Measurements from ENCODE around the gene CNNM2.

CNNM2 gene

DNA sequence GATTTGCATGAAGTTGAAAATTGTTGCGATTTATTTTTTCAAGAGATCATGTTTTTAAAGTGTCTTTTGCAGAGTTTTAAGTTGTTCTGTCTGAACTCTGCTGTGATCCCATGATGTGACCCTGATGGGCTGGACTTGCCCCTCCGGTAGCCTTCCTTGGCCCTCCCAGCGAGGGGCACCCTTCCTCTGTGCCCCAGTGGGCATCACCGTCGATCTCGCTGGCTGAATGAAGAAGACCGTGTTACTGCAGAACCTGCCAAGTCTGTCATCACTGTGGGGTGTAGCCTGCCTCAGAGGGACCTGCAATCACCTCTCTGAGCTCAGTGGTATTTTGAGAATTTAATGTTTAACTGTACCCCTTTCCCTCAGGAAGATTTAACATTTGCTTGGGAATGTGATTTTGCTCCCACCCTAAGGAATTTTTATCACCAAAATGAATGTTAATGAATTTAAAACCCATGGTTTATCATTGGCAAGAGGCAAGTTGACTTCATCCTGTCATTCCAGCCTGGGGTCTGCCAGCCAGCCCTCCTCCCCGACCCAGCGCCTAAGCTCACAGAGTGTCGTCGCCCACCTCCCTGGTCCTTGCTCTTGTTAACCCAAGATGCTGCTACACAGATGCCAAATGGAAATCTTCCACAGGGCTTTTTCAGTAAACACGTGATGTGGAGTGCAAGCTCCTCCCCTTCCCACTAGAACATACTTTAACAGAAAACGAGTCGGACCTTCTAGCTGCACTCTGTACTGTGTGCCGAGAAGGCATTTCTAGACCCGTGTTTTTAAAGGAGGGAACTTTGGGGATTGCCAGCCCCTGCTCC, 159.6 kb downstream of the CNNM2 start:
- no peak for DNase-seq

DNA sequence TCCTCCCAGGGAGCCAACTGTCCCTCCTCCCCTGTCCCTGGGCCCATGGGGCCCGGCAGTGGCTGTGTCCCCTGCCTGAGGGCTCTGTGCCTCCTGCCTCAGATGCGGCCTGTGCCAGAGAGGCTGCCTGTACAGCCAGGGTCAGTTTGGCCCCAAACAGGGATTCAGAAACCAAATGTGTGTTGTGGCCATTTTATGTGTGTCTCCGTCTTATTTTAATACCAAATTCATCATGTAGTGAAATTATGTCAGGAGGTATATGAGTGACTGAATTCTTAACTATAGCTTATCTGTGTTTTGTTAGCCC, 160.2 kb downstream of the CNNM2 start:
- DNase-seq: no peak

DNA sequence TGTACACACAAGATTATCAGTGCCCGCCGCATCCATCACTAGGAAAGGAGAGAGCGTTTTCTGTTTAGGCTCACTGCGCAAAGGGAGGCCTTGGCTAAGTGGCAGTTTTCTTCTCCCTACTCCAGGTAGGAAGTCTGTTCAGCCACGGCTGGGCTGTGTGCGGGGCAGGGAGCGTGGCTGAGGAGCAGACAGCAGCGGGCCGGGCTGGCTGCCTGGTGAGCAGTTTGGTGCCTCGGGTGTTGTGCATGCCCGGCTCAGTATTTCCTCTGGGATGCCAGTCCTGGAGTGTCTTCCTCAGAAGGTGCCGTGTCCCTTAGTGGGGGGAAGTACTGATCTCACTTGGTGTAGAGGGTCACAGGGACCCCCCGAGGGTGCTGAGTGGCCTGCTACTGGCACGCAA, 160.6 kb downstream of the CNNM2 start:
- no peak for DNase-seq

DNA sequence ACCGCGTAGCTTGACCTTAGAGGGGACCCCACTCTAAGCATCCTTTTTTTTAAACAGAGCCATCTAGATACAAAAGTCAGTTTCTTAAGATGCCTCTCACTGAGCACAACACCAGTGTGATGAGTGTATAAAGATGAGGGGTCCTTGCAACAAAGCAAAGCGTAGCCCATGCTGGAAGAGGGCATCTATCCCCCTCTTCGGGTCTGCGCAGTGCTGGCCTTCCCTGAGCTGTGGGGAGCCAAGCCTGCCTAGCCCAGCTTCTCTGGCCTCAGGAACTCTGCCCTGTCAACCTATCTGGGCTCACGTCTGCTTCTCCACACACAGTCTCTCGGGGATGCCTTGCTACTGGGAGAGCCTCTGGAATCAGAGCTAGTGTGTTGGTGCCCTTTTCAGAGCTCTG, 161.0 kb downstream of the CNNM2 start:
- no peak for DNase-seq

DNA sequence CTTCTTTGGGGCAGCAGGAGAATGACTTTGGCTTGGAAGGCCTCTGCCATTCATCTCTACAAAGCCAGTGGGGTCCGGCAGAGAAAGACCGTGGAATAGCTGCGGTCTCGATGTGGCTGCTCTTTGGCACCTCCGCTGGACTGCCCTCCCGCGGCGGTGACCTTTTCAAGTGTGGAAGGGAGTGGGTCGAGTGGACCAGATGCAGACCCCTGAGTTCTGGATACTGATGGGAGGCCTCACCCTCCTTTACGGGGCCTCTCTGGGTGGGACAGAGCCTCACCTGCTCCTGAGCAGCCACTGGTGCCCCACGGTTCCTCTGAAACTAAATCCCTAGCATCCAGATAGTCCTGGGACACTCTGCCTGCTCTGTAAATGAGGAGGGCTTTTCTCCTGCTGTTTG, 161.9 kb downstream of the CNNM2 start:
- no peak for DNase-seq

DNA sequence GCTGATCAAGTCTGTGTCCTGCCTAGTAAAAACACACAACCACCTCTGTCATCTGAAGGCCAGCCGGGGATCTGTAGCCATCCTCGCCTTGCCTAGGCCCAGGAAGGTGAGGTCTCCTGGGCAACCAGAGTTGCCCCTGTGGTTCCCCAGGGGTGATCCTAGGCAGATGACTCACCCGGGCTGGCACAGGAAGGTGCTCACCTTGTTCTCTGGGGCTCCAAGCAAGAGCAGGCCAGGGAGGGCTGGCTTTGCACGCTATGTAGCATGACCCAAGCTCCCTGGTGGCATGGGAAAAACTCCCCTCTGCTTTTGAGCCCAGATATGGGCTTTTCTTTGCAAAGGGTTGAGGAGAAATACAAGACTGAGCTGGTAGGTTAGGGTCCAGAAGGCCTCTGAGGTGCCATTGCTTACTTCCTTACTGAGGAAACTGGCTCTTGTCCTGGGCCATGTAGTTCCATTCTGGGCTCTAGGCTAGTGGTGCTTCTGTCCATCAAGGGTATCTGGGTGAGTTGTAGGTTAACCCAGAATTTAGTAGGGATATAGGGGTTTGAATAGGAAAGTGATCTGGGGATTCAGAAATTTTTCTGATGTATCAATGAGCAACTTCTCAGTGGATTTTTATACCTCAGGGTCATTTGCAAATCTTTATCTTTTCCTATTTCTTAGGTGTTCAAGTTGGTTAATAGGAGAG, 162.9 kb downstream of the CNNM2 start:
- DNase-seq: no peak

DNA sequence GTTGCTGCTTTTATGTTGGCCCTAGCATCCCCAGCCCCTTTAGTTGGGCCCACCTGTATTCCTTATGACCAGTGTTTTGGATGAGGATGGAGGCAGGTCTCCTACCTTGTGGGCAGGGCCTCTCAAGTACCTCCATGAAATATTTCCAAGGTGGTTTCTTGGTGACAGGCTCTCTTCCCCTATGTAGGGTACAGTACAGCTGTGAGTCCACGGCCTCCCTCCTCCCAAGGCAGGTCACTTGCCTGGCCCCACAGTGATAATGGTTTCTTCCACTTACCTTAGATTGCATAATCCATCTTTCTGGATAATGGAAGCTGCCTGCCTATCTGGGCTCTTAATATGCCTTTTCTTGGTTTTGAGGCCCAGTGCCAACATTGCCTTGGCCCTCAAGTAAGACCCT, 164.6 kb downstream of the CNNM2 start:
- no peak for DNase-seq

DNA sequence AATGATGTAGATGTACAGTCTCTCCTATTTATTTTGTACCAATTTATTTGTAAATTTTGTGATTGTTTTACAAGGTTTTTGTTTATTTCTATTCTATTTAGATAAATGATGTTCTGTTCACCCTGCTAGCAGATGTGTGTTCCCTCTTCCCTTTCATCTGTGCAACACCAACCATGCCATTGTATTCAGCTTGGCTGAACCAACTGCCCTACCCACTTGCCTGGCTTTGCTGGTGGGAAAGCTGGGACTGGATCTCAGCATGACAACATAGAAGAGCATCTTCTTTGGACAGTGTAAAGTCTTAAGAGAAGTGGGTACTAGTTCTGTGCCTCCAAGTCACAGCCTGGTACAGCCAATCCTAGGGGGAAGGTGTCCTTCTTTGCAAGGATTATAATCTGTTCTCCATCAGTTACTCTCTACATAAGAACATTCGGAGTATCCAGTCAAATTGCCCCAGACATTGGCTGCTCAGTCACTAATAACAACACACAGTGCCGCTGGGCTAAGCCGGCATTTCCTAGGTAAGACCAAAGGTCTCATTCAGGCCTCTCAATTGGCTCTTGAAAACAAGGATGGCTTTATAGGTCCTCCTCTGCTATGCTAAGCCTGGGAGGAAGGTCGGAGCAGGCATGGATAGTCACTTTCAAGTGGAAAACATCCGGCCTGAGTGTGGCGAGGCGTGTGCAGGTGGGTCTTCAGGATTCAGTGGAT, 165.3 kb downstream of the CNNM2 start:
- no peak for DNase-seq

DNA sequence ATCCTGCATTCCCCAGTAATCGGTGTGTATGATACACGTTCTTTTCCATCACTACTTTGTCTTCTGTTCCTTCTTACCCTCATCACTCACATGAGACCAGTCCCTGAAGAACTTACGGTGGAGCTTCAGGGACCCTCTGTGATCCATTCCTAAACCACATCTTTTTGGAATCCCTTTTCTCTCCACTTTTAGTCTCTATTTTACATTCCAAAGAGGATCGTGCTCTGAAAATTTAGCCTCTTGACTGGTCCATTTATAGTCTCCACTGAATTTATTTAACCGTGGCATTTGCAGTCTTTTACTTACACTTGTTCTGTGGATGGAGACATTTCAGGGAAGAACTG, 165.9 kb downstream of the CNNM2 start:
- no peak for DNase-seq

DNA sequence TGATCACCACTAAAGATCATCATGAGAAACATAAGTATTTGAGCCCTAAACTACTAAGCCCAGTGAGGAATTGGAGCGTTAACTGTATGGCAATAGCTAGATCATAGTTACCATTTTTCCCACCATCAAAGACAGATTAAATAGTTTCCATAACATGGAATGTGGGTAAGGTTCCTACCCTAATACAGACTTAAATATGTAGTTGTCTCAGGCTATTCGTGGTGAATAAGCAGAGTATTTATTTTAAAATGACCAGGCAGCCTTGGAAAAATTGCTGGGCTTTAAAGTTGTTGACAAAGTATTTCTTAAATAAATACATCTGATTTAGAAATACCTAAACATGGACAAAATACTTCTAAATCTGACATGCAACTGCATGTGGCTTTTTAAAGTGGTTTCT, 168.2 kb downstream of the CNNM2 start:
- DNase-seq: no peak

DNA sequence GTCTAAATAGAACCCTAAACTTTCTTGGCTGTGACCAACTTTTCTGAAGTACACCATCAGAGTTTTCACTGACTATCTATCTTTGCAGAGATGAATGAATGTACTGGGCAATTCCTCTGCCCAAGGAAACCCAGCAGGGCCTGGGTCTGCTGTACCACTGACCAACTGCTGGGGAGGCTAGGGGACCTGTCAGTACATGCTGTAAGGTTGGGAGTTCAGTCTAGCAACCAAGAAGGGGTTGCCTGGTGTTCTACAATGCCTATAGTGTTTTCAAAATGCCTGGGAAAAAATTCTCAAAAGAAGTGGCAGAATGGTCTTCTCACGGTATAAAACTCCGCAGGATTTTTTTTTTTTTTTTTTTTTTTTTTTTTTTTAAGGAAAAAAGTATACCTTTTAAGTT, 168.7 kb downstream of the CNNM2 start:
- DNase-seq: no peak

DNA sequence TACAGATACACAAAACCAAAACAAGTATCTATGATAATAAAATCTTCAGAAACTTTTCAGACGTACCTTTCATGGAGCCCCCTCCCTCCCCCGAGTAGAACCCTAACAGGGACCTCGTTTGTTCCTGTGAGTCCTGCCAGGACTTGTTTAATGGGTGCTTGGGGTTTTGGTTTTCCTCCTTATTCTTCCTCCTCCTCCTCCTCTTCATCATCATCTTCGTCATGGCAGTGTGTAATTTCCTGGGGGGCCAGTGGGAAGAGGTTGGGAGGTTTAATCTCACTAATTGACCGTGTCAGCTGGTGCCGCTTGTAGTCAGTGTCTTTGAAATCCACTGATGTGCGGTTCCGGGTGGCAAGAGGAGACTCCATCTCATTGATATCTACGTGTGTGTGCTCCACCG, 171.4 kb downstream of the CNNM2 start:
- no peak for DNase-seq

DNA sequence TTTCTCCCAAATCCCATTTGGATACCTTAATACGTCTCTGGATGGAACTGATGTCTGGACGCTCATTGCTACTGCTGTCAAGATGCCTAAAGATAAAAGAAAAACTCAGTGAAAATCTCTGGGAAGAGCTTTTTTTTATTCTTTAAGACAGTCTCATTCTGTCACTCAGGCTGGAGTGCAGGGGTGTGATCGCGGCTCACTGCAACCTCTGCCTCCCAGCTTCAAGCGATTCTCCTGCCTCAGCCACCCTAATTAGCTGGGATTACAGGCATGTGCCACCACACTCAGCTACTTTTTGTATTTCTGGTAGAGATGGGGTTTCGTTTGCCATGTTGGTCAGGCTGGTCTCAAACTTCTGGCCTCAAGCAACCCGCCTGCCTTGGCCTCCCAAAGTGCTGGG, 172.8 kb downstream of the CNNM2 start:
- DNase-seq: no peak

DNA sequence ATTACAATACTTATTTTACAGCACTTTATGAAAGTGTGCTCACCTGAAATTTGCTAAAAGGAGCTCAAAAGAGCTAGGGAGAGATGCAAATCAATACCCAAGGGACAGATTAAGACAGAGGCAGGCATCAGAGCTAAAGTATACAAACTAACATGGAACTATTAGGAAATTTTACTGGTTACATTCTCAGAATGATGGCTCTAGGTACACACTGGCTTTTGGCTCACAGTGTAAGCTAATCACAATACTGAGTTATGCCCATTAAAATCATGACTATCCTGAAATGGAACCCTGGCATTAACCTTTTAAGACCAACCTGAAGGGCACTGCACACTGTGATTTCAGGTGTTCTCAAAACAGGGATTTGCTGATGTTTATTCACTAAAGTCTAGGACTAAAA, 176.9 kb downstream of the CNNM2 start:
- no peak for DNase-seq

DNA sequence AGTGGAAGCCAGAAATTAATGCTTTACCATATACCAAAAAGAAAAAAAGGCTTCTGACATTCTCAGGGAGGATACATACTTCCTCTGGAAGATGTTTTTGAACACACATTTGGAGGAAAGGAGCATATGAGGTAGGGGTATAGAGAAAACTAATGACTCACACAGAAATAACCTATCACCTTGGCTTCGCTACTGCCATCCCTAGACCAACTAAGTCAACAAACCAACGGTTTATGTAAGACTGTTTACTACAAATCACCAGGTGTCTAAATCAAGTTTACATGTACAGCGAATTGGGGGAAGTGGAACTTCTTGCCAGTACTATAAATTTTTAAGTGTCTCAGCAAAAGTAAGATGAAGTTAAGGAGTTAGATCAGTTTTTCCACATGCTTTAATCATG, 178.0 kb downstream of the CNNM2 start:
- DNase-seq: no peak

DNA sequence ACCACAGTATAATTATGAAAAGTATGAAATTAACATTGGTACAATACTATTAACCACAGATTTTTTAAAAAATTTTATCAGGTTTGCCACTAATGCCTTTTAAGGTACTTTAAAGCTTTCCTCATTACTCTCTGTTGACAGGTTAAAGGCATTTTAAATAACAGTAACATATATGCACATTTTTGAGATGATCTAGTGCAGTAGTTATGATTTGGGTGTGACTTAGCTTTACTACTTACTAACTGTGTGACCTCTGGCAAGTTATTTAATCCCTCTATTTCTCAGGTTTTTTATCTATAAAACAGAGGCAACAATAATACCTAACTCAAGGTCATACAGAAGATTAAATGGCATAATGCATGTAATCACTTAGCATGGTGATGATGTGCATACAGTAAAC, 180.1 kb downstream of the CNNM2 start:
- no peak for DNase-seq

DNA sequence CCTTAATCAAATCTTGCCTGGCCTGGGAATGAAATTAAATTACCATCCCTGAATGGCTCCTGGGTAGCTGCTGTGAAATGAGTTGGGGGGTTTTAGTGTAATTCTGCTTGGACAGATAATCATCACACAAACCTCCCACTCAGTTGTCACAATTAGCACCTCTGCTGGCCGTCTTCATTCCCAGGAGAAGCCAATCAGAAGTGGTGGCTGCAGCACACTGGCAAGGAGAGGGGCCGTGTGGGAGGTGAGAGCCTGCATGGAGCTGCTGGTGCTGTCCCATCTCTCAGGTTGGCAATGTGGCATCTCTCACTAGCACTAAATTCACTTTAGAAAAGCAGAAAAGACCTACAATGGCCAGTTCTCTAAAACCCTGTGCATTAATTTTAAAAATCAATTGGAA, 182.5 kb downstream of the CNNM2 start:
- no peak for DNase-seq

DNA sequence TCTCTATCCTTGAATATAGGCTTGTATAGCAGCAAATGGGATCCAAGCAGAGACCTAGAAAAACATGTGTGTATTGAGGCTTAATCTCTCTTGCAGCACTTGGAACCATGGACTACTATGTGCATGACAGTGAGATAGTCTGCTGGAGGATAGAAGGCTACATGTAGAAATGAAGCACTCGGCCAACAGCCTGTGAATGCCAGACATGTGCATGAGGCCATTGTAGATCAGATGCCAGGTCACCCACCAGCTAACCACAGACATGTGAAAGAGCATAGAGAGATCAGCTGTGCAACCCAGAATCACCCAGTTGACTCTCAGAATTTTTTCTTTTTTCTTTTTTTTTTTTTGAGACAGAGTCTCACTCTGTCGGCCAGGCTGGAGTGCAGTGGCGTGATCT, 184.1 kb downstream of the CNNM2 start:
- no peak for DNase-seq

DNA sequence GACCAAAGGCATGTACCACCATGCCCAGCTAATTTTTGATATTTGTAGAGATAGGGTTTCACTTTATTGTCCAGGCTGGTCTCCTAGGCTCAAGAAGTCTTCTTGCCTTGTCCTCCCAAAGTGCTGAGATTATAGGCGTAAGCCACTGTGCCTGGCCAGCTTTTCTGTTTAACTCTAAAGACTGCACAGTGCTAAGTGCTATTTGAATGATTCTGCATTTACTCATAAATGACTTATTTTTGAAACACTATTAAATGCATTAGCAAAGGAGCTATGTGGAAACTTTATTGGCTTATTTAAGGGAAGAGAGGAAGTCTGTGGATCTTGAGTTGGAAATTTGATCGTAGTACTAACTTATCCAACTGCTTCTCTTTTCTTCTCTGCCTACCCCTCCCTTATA, 185.9 kb downstream of the CNNM2 start:
- DNase-seq: no peak

DNA sequence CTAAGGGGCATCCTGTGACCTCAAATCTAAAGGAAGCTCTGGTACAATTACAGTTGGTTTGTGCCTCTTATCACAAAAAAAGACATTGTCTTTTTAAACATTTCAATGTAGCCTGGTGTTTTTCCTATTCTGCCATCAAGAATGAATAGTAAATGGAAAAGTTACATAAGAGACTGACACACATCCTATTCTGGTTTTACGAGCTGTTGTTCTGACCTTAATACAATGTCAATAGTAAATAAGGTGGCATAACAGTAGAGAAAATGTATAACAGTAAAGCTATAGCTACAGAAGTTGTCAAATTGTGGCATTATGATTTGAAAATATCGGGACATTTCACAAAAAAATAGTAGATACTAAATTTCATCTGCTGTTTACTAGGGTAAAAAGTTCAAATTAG, 186.6 kb downstream of the CNNM2 start:
- DNase-seq: no peak

DNA sequence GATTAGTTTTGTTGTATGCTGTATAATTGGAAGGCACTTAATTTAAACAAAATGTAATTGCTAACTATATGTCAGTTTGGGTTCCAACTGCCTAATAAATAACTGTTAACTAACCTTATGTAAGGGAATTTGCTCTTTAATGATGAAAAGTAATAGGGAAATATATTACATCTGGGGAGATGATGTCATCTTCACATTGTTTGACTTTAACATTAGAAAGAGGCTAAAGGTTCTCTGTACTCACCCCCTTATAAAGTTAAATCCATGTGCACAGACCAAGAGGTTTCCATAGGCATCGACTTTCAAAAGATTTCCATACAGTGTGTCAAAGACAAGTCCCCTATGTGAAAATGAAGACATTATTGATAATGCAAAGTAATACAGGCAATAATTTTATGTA, 187.4 kb downstream of the CNNM2 start:
- DNase-seq: no peak

DNA sequence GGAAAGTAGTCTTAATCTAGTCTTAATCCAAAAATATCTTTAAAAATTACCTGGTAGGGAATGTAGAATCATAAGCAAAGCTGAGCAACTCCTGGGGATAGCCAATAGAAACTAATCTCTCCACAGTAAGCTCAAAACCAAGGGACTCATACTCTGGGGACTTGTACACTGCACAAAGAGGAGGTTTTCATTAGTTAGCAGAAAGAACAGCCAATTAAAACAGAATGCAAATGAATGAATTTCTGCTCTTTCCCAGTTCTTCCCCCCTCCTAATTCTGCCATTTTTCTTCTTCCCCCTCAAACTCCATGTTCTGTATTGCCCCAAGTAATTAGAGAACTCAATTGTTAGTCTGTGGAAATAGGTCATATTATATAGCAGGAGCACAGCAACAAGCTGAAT, 188.4 kb downstream of the CNNM2 start:
- no peak for DNase-seq

DNA sequence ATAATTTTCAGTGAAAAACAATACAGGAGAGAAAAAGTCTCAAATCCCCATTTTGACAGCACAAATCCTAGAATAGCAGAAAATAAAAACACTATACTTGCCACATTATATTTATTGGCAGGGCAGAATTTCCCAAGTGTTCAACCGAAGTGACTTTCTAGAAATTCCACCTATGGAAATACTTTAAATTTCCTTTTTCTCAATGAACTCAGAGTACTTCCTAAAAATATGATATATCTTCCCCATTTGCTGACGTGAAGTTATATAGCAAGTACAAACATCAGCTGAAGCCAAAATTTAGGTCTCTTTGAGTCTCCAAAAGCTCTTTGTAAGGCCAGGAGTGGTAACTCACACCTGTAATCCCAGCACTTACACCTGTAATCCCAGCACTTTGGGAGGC, 191.7 kb downstream of the CNNM2 start:
- DNase-seq: no peak

DNA sequence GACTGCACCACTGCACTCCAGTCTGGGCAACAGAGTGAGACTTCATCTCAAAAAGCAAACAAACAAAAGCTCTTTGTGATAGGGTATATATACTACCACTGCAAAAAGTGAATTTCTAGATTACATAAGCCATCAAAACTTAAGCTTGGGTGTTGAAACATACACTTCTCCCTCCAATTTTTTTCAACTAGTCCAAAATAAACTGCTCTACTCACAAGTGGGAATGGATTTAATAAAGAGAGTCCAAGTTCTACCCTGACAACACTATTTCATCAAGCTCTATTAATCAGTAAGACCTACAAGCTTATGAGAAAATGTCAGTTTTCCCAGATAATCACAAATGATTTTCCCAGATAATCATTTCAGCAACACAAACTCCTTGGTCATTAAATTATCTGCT, 192.3 kb downstream of the CNNM2 start:
- DNase-seq: no peak

Data from AML-193 (cell line).